SK-N-DZ (cell line): ENCODE data around the gene ATG4C. TPM values are rescaled to one million over a fixed set of nuclear protein-coding genes. Genes with fewer than 3 reads are reported as not detected.
"Not testable (repeated sequence)": the region's sequence is repeated elsewhere in the genome, so short reads cannot be mapped to it uniquely, and the experiment has no call there.

Experiments
- DNase-seq: peaks from one replicate; pipeline ENCODE4 v3.0.0-alpha.2; 2015; ENCODE audit warnings: low spot score
- polyA plus RNA-seq, 2 experiments: library from polyadenylated mRNA; depleted of rRNA; stranded (reverse); fragments of >200 nt; gene quantifications; 2 replicates each; pipeline ENCODE4 v1.2.3, GENCODE V29; 2014

ATG4C gene
- polyA plus RNA-seq (2014; cell fraction: cytosol; rRNA removed), result 11.8 and 13.1 TPM in 2 replicates
- polyA plus RNA-seq (2014; cell fraction: nucleus; rRNA removed), result 8.6 and 8.8 TPM in 2 replicates

GRCh38 chr1:62783736-62784508, at the start of gene ATG4C:
Gene ATG4C (plus strand): TSS chr1:62784132. CDS start chr1:62803787, 19,655 bp downstream.
- peak; percentile 99 for DNase-seq

- no peak for DNase-seq
Measured at GRCh38 chr1:62735491-62736171, 48.3 kb upstream of the ATG4C start.

GRCh38 chr1:62740701-62741100, 43.2 kb upstream of the ATG4C start:
- not testable (repeated sequence) for DNase-seq

- DNase-seq, result no peak
Measured at GRCh38 chr1:62744611-62745577, 39.0 kb upstream of the ATG4C start.

DNA sequence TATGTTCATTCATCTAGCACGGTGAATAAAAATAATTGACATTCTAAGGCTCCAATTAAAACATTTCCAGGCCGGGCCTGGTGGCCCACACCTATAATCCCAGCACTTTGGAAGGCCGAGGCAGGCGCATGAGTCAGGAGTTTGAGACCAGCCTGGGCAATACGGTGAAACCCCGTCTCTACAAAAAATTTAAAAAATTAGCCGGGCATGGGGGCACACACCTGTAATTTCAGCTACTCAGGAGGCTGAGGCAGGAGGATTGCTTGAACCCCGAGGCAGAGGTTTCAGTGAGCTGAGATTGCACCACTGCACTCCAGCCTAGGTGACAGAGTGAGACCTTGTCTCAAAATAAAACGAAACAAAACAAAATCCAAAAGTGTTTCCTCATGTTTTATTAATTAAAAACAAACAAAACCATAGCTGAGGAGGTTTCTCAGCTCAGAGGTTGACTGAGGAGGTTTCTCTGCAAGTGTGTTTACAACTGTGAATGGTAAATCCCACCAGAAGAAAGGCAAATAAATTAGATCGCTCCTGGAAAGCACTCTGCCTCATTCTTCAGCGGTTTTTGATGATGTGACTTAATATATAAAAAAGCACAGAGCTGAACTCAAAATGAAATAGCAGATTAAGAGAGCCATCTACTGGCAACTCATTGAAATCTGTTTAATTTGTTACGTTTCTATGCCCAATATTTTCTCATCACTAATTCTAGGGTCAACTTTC, 37.7 kb upstream of the ATG4C start:
- peak; percentile 45 for DNase-seq

DNA sequence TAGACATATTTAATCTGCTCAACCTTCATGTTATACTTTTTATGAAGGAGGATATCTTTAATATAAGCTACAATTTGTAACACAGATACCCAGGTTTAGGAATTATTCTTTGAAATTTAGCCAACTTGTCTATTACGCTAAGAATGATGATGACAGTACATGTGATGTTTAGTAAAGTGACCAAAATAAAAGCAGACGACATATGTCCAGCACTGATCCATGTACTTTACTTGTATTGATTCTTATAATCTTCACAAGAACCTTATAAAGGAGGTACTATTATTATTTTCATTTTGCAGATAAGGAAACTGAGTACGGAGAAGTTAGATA, 37.2 kb upstream of the ATG4C start:
- no peak for DNase-seq

DNA sequence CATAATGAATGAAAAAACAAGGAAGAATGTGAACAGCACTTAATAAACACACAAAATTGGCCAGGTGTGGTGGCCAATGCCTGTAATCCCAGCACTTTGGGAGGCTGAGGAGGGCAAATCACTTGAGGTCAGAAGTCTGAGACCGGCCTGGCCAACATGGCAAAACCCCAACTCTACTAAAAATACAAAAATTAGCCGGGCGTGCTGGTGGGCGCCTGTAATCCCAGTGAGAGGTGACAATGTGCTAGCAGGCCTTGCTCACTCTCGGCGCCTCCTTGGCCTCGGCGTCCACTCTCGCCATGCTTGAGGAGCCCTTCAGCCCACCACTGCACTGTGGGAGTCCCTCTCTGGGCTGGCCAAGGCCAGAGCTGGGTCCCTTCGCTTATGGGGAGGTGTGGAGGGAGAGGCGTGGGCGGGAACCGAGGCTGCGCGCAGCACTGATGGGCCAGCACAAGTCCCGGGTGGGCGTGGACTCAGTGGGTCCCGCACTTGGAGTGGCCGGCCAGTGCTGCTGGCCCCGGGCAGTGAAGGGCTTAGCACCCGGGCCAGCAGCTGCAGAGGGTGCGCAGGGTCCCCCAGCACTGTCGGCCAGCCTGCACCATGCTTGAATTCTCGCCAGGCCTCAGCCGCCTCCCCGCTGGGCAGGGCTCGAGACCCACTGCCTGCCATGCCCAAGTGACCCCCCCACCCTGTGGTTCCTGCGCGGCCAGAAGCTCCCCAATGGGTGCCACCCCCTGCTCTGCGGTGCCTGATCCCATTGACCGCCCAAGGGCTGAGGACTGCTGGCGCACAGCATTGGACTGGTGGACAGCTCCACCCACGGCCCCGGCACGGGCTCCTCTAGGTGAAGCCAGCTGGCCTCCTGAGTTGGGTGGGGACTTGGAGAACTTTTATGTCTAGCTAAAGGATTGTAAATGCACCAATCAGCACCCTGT, 30.6 kb upstream of the ATG4C start:
- no peak for DNase-seq

DNA sequence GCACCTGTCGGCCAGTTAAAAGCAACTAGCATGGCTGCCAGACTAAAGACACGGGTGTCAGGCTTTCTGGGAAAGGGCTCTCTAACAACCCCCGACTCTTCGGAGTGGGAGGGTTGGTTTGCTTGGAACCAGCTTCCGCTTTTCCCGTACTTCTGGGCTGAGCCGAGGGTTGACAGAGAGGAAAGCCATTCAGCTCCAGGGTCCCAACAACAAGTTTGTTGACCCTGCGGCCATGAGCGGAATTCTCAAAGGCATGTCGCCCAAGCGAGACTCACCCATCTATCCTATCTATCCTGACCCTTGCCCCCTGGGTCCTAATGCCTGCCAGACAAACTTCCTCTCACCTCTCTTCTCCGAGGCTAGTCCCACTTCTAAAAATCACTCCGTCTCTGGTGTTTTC, 29.0 kb upstream of the ATG4C start:
- DNase-seq, result not testable (repeated sequence)

- not testable (repeated sequence) for DNase-seq
Measured at GRCh38 chr1:62756255-62756884, 27.6 kb upstream of the ATG4C start.

DNA sequence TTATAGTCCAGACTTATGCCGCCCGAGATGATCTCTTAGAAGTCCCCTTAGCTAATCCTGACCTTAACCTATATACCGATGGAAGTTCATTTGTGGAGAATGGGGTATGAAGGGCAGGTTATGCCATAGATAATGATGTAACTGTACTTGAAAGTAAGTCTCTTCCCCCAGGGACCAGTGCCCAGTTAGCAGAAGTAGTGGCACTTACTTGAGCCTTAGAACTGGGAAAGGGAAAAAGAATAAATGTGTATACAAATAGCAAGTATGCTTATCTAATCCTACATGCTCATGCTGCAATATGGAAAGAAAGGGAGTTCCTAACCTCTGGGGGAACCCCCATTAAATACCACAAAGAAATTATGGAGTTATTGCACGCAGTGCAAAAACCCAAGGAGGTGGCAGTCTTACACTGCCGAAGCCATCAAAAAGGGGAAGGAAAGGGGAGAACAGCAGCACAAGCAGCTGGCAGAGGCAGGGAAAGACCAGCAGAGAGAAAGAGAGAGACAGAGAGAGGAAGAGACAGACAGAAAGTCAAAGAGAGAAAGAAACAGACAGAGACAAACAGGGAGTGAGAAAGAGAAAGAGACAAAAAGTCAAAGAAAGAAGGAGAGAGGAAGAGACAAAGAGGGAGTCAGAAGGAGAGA, 24.6 kb upstream of the ATG4C start:
- DNase-seq, result not testable (repeated sequence)

DNA sequence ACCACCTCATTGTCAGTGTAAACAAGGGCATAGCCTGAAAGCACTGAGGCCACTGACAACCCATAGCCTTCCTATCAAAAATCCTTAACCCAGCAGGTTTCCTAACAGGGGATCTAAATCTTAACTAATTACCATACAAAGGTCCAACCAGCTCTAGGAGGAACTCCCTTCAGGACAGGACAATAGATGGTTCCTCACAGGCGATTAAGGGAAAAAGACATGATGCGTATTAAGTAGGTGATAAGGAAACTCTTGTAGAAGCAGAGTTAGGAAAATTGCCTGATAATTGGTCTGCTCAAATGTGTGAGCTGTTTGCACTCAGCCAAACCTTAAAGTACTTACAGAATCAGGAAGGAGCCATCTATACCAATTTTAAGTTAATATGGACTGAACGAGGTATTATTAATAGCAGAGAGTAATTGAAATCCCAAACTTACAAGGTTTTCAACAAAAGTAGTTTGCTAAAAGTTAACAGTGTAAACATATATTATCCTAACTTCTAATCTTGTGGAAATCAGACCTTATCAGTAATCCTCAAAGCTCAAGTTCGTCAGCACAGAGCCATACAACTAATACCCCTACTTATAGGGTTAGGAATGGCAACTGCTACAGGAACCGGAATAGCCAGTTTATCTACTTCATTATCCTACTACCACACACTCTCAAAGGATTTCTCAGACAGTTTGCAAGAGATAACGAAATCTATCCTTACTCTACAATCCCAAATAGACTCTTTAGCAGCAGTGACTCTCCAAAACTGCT, 23.7 kb upstream of the ATG4C start:
- DNase-seq, result not testable (repeated sequence)

DNA sequence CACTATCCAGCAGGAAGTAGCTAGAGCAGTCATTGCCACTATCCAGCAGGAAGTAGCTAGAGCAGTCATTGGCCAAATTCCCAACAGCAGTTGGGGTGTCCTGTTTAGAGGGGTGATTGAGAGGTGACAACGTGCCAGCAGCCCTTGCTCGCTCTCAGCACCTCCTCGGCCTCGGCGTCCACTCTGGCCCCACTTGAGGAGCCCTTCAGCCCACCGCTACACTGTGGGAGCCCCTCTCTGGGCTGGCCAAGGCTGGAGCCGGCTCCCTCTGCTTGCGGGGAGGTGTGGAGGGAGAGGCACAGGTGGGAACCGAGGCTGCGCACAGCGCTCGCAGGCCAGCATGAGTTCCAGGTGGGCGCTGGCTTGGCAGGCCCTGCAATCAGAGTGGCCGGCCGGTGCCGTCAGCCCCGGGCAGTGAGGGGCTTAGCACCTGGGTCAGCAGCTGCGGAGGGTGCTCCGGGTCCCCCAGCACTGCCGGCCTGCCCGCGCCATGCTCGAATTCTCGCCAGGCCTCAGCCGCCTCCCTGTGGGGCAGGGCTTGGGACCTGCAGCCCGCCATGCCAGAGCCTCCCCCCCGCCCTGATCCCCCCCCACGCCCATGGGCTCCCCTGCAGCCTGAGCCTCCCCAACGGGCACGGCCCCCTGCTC, 22.6 kb upstream of the ATG4C start:
- DNase-seq, result not testable (repeated sequence)

GRCh38 chr1:62762027-62762426, 21.9 kb upstream of the ATG4C start:
- not testable (repeated sequence) for DNase-seq

DNA sequence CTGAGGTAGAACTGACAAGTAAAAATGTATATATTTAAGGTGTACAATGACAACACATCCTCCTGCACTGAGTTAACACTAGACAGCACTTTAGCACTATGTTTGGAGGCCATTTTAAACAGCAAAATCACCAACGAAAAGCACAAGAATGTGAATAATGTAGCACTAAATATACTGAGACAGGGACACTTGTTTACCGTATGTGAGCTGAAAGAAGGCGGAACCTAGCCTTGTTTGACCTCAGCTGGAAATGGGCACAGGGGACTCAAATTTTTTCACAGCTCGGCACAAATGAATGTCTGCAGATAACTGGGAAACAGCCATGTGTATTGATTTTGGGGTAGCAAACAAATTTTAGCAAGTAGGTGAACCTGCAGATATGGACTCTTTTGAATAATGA, 18.0 kb upstream of the ATG4C start:
- no peak for DNase-seq

DNA sequence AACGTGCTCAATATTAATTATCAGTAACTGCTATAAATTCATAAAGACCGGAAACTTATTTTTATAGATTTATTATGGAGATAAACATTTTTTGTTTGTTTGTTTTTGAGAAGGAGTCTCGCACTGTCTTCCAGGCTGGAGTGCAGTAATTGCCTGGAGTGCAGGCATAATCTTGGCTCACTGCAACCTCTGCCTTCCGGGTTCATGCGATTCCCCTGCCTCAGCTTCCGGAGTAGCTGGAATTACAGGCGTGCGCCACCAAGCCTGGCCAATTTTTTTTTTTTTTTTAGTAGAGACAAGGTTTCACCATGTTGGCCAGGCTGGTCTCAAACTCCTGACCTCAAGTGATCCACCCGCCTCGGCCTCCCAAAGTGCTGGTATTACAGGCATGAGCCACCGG, 15.4 kb upstream of the ATG4C start:
- not testable (repeated sequence) for DNase-seq

GRCh38 chr1:62772607-62773295, 11.2 kb upstream of the ATG4C start:
- no peak for DNase-seq

- DNase-seq, result no peak
Measured at GRCh38 chr1:62774006-62774405, 9.9 kb upstream of the ATG4C start.
